Glomerular visceral epithelial cell (primary cell): ENCODE data around the gene DRC3.
"Not testable (repeated sequence)": the region's sequence is repeated elsewhere in the genome, so short reads cannot be mapped to it uniquely, and the experiment has no call there.

ENCODE experiments used
- DNase-seq: peaks from one replicate; pipeline ENCODE4 v3.0.0-alpha.2; 2016; ENCODE audit errors: extremely low spot score

The DRC3 gene

DNA sequence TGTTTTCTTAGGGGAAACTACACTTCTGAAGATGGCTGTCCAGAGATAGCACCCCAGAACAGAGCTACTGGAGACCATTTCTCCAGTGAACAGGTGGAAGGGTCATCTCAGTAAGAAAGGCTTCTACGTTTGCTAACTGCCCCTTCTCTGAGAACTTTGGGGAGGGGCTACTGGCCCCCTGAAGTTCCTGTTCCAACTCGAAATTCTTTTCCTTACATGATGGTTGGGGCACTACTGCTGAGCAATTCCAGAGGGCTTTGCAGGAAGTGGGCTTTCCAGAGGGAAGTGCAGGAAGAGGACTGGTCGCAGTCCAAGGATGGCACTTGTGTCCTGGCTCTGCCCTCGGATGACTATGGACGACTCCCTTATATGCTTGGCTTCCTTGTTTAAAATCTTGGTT, 31.6 kb upstream of the DRC3 start:
- no peak for DNase-seq

DNA sequence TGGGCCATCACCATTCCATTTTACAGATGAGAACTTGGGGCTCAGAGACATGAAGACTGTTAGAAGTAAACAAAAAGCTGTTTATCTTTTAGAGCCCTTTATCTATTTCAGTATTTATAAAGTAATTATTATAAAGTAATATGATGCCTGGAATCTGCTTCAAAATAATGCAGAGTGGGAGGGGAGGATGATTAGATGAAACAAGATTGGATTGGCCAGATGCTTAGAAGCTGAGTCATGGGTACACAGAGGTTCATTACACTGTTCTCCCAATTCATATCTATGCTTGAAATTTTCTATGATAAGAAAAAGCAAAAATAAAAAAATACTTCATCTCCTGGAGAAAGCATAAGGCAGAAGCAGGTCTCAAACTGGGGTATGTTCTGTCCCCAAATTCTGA, 29.8 kb upstream of the DRC3 start:
- no peak for DNase-seq

GRCh38 chr17:17943281-17943984, 29.2 kb upstream of the DRC3 start:
- DNase-seq, result no peak

GRCh38 chr17:17944242-17944641, 28.4 kb upstream of the DRC3 start:
- no peak for DNase-seq

DNA sequence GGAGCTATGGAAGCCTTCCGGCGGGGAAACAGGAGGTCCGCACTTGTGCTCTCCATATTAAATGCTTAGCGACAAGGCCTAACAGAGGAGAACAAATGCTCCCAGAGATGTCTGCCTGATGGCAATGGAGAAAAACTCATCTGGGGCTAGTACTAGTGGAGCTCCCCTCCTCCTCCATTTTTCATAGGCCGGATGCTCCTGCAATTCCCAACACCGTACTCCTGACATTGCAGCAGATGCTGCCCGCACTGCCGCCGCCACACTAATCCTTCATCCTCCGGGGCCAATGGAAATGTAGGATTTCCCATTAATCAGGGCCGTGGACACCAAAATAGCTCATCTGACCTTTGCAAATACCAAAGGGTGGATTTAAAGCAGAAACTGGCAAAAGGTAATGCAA, 27.9 kb upstream of the DRC3 start:
- DNase-seq, result no peak

- no peak for DNase-seq
These were observed 26.6 kb upstream of the DRC3 start for GRCh38 chr17:17946093-17946492.

- no peak for DNase-seq
These were observed 25.4 kb upstream of the DRC3 start for GRCh38 chr17:17947309-17947708.

DNA sequence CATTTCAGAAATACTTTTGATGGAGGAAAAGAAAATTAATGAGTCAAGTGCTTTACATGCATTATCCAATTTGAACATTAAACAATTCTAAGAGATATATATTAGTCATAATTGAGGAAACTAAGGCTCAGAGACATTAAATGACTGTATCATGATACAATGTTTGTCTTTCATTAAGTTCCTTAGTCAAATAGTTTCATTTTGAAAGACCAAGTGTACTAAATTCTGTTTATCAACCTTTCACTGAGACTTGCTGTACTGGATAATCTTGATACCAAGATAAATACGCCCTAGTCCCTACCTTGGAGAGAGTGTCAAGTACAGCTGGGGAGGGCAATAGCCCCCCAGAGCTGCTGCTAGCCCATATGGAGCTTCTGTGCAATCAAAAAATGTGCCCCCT, 24.7 kb upstream of the DRC3 start:
- DNase-seq, result no peak

GRCh38 chr17:17950347-17950746, 22.3 kb upstream of the DRC3 start:
- DNase-seq, result no peak

DNA sequence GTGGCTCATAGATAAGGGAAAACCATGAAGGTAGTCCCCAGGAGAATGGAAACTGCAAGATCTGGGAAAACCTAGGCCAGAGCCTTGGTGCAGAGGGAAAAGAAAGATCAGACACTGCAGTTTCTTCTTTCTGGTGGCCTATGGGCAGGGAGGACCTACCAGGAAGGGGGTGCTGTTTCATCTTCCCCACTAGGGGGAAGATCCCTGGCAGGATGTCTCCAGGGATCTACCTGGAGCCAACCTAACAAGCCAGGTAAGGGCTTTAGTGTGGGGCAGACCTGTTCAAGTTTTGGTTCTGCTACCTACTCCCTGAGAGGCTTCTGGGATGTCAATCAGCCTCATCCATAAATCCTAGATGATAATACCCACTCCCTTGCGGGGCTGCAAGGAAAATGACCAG, 21.9 kb upstream of the DRC3 start:
- DNase-seq, result no peak

- no peak for DNase-seq
These were observed 21.1 kb upstream of the DRC3 start for GRCh38 chr17:17951524-17951923.

GRCh38 chr17:17952691-17953090, 20.0 kb upstream of the DRC3 start:
- no peak for DNase-seq

DNA sequence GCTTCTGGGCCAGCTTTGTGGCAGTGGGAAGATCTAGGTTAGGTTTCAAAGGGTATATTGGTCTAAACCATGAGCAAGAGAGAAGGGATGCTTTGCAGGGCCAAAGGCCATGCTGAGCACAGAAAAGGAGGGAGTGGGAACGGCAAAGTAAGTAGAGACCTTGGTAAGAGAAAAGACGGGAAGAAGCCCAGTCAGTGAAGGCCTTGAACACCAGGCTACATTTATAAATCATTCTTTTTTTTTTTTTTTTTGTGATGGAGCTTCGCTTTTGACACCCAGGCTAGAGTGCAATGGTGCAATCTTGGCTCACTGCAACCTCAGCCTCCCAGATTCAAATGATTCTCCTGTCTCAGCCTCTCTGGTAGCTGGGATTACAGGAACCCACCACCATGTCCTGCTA, 18.6 kb upstream of the DRC3 start:
- DNase-seq, result no peak

DNA sequence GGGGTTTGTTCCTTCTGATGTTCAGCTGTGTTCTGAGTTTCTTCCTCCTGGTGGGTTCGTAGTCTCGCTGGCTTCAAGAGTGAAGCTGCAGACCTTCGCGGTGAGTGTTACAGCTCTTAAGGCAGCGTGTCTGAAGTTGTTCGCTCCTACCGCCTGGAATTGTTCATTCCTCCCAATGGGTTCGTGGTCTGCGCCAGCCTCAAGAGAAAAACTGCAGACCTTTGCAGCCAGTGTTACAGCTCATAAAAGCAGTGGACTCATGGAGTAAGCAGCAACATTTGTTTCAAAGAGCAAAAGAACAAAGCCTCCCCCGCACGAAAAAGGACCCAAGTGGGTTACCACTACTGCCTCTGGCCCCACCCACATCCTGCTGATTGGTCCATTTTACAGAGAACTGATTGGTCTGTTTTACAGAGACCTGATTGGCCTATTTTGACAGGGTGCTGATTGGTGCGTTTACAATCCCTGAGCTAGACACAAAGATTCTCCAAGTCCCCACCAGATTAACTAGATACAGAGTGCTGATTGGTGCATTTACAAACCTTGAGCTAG, 16.8 kb upstream of the DRC3 start:
- not testable (repeated sequence) for DNase-seq

- DNase-seq, result no peak
These were observed 15.1 kb upstream of the DRC3 start for GRCh38 chr17:17957584-17957916.

GRCh38 chr17:17958982-17959381, 13.7 kb upstream of the DRC3 start:
- peak; percentile 16 for DNase-seq

DNA sequence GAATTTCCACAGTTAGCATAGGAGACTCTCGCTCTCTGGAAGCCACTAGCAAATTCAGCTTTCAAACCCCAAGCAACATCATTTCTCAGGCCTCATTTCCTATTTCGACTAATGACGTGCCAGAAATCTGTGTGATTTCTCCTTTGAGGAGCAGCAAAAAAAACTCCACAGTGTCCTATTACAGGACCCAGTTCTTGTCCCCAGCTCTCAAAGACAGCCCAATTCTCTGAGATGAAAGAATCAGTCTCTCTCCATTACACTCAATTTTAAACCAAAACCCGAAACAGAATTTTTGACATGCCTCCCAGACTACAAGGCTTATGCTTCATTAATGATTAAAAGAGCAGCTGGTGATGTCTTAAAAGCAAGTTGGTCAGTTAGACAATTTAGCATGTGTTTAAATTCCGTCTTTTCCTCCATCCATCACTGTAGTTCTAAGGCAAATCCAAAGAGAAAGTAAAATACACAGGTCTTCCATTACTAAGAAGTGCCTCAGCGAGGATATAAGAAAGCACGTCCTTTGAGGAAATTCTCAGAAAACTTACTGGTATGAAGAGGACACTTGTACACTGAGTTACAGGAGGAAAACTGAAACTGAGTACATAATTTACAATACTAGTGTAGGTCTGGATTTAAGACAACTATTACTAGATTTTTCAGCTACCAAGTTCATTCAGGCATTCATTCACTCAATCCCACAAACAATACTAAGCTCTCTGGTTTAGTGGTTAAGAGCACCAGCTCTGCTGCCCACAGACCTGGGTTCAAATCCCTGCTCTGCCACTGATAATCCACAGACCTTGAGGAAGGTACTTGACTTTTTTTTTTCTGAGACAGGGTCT, 12.9 kb upstream of the DRC3 start:
- peak; percentile 87 for DNase-seq

DNA sequence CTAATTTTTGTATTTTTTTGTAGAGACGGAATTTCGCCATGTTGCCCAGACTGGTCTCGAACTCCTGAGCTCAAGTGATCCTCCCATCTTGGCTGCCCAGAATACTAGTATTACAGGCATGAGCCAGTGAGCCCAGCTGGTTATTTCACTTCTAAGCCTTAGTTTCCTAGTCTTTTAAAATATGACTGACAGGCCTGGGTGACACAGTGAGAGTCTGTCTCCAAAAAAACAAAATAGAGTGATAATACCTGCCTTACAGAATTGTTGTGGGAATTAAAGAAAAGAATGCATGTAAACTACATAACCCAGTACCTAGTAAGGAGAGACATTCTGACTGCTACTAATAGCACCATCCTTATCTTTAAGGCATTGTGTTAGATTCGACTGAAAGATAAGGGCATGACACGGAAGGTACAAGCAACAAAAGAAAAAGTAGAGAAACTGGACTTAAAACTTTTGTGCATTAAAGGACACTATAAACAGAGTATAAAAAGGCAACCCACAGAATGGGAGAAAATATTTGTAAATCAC, 12.1 kb upstream of the DRC3 start:
- DNase-seq, result no peak

DNA sequence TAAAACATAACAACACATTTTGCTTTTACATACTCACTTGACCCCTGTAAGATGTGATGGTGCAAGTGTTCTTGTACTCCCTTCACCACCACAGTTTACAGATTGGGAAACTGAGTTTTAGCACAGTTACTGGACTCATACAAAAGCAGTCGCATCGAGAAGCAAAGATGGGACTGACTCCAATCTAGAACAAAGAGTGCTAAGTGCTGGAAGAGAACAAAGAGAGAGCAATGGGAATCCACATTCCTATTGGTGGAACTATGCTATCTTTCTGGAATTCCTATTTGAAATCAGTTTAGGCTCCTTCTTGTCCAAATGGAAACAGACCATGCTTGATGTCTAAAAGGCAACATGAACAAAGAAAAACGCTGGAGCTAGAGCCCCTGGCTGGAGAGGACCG, 9.6 kb upstream of the DRC3 start:
- no peak for DNase-seq

DNA sequence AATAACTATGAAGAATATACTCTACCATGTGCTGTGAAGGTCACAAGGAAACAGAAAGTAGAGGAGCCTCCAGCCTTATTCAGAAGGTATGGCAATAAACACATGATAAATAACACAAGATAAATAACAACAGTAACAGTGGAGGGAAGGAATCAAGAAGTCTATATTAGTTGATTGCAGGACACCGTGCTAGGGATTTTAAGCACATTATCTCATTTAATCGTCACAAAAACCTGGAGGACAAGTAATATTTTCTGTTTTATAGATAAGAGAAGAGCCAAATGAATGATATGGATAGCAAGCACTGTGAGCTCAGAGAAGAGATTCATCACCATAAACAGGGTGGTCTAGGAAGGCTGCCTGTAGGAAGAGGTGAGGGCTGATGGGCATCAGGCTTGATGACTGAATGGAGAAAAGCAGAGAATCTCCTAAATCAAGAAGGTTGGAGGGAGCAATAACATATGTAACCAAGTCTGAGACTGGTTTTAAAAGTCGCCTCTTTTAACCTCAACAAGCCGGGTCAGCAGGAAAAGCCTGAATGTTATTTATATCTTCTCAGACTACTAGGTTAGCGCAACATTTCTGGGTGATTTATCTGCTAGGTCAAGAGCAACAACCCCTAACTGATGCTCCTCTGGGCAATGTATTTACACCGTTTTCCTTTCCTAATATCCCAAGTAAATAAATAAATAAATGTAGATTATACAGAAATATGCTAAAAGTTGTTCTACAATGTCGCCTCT, 8.8 kb upstream of the DRC3 start:
- DNase-seq, result no peak

GRCh38 chr17:17964710-17965109, 8.0 kb upstream of the DRC3 start:
- no peak for DNase-seq

DNA sequence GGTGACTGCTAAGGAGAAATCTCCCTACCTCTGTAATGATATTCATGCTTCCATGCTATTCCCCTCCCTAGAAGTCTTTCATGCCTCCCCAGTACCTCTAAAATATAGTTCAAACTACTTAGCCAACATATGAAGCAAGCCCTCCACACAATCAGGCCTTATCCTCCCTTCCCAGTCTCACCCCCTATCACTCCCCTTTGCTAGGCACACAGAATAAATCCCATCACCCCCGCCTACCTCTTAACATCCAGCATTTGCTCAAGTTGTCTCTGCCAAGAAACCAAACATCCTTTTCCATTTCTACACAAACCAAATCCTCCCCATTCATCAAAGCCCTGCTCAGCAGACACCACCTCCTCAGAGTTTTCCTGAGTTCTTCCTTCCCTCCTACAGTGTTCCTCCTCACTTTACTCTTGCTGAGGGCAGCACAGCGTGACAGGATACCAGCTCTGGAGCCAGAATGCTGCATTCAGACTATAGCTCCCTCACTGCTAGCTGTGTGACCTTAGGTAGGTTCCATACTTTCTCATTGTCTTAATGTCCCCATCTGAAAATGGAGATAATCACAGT, 7.4 kb upstream of the DRC3 start:
- DNase-seq, result no peak
